Suppressor macrophage treated with lipopolysaccharide for 1 hour (primary cell): ENCODE measurements around the gene PRAMEF1.
"Not testable (repeated sequence)": the region's sequence is repeated elsewhere in the genome, so short reads cannot be mapped to it uniquely, and the experiment has no call there.

Experiments
- DNase-seq, 3 donors: peaks; one replicate each; pipeline ENCODE4 v3.0.0-alpha.2; 2020 to 2022

The PRAMEF1 gene

GRCh38 chr1:12791097-12791496 is at the start of gene PRAMEF1:
TSS of gene PRAMEF1 (plus strand) at chr1:12791397. CDS start at chr1:12793228, 1,831 bp downstream.
- not testable (repeated sequence) for DNase-seq

- no peak for DNase-seq
These were observed 49.3 kb upstream of the PRAMEF1 start for GRCh38 chr1:12741946-12742345.

- no peak for DNase-seq
These were observed 45.8 kb upstream of the PRAMEF1 start for GRCh38 chr1:12745126-12745991.

GRCh38 chr1:12745992-12746323 is 45.2 kb upstream of the PRAMEF1 start, which contains the start of gene CFAP107:
TSS of gene CFAP107 (plus strand) at chr1:12746200. CDS start at chr1:12746431, 231 bp downstream.
- no peak for DNase-seq

- no peak for DNase-seq
These were observed 42.3 kb upstream of the PRAMEF1 start for GRCh38 chr1:12748778-12749355.

GRCh38 chr1:12754738-12755137 is 36.5 kb upstream of the PRAMEF1 start:
- DNase-seq: no peak

GRCh38 chr1:12756273-12756672 is 34.9 kb upstream of the PRAMEF1 start:
- DNase-seq: no peak

GRCh38 chr1:12756768-12757413 is 34.3 kb upstream of the PRAMEF1 start:
- no peak for DNase-seq

GRCh38 chr1:12757836-12758235 is 33.4 kb upstream of the PRAMEF1 start:
- DNase-seq: no peak

GRCh38 chr1:12760256-12760795 is 30.9 kb upstream of the PRAMEF1 start:
- no peak for DNase-seq

- DNase-seq: no peak
These were observed 29.4 kb upstream of the PRAMEF1 start for GRCh38 chr1:12761781-12762180.

- DNase-seq: no peak
These were observed 28.4 kb upstream of the PRAMEF1 start for GRCh38 chr1:12762766-12763165.

- DNase-seq: no peak
These were observed 27.7 kb upstream of the PRAMEF1 start for GRCh38 chr1:12763479-12763878.

- DNase-seq: no peak
These were observed 27.2 kb upstream of the PRAMEF1 start for GRCh38 chr1:12764016-12764415.

- DNase-seq: no peak
These were observed 22.2 kb upstream of the PRAMEF1 start for GRCh38 chr1:12769031-12769430.

- no peak for DNase-seq
These were observed 21.2 kb upstream of the PRAMEF1 start for GRCh38 chr1:12769976-12770505.

- DNase-seq: no peak
These were observed 20.6 kb upstream of the PRAMEF1 start for GRCh38 chr1:12770620-12771019.

GRCh38 chr1:12771186-12771585 is 20.0 kb upstream of the PRAMEF1 start:
- no peak for DNase-seq

- no peak for DNase-seq
These were observed 18.7 kb upstream of the PRAMEF1 start for GRCh38 chr1:12772520-12772919.

GRCh38 chr1:12773438-12773837 is 17.8 kb upstream of the PRAMEF1 start, which contains the start of gene PRAMEF12:
TSS of gene PRAMEF12 (plus strand) at chr1:12773738. CDS start at chr1:12774868, 1,130 bp downstream.
- DNase-seq: no peak

GRCh38 chr1:12774801-12775345 is 16.3 kb upstream of the PRAMEF1 start:
- no peak for DNase-seq

- DNase-seq: no peak
These were observed 15.8 kb upstream of the PRAMEF1 start for GRCh38 chr1:12775443-12775842.
